K562 (cell line): ENCODE results near the gene METTL25B. TPM values are rescaled to one million over a fixed set of nuclear protein-coding genes. Genes with fewer than 3 reads are reported as not detected.

ENCODE experiments used
- ARID4B ChIP-seq: sonication (generic); formaldehyde crosslinking; IDR thresholded peaks from 2 replicates; pipeline ENCODE4 v1.8.0; 2022; ENCODE audit warnings: mild to moderate bottlenecking, missing genetic modification reagents
- EHMT2 ChIP-seq: fragments of 450-650 bp; IDR thresholded peaks from 2 replicates; pipeline ENCODE4 v1.6.1; 2018; ENCODE audit warnings: antibody characterized with exemption
- EP300 ChIP-seq: IDR thresholded peaks from 2 replicates; pipeline ENCODE4 v1.6.1; 2012; ENCODE audit warnings: low read length, improper control_type of control experiment
- FOSL1 ChIP-seq: fragments of 200-800 bp; sonication (Bioruptor generic); conservative IDR thresholded peaks from 2 replicates; pipeline ENCODE4 v1.6.1; 2016; ENCODE audit warnings: missing genetic modification characterization, missing compliant biosample characterization
- GABPB2 ChIP-seq: fragments of 250-450 bp; sonication (Bioruptor Pico); conservative IDR thresholded peaks from 2 replicates; pipeline ENCODE4 v1.5.1; 2021; ENCODE audit warnings: mild to moderate bottlenecking
- HDAC8 ChIP-seq: fragments of 450-650 bp; IDR thresholded peaks from 2 replicates; pipeline ENCODE4 v1.6.1; 2016; ENCODE audit warnings: mild to moderate bottlenecking, missing genetic modification characterization, moderate library complexity, missing compliant biosample characterization
- HDGF ChIP-seq: fragments of 450-650 bp; IDR thresholded peaks from 2 replicates; pipeline ENCODE4 v1.6.1; 2016
- HNRNPH1 ChIP-seq: fragments of 200-400 bp; formaldehyde crosslinking; optimal IDR thresholded peaks from 2 replicates; pipeline ENCODE3; 2017; ENCODE audit warnings: low read depth, mild to moderate bottlenecking, low read length, moderate library complexity
- KDM2B ChIP-seq: fragments of 250-450 bp; sonication (Bioruptor Pico); IDR thresholded peaks from 2 replicates; pipeline ENCODE4 v1.8.0; 2021; ENCODE audit warnings: mild to moderate bottlenecking, moderate library complexity
- MYC ChIP-seq, 2 experiments: fragments of 250-450 bp in 1 of 2; sonication (Bioruptor Pico) in 1 of 2; IDR thresholded peaks; 2 replicates each; pipeline versions ENCODE4 v1.5.1 to v1.6.1; 2012 to 2021; ENCODE audit warnings: low read depth in 2 of 2, borderline replicate concordance in 1 of 2, improper control_type of control experiment in 1 of 2, low read length in 1 of 2, mild to moderate bottlenecking in 1 of 2, moderate library complexity in 1 of 2
- NKRF ChIP-seq: fragments of 450-650 bp; IDR thresholded peaks from 2 replicates; pipeline ENCODE4 v1.6.1; 2016; ENCODE audit warnings: borderline replicate concordance
- PKNOX1 ChIP-seq: fragments of 450-650 bp; IDR thresholded peaks from 2 replicates; pipeline ENCODE4 v1.6.1; 2016
- RBM39 ChIP-seq: fragments of 200-400 bp; formaldehyde crosslinking; optimal IDR thresholded peaks from 2 replicates; pipeline ENCODE3; 2018; ENCODE audit warnings: low read depth, low read length
- RNF2 ChIP-seq: sonication (generic); IDR thresholded peaks from 2 replicates; pipeline ENCODE4 v1.6.1; 2016
- SAP30 ChIP-seq: fragments of 200-600 bp; sonication (generic); IDR thresholded peaks from 2 replicates; pipeline ENCODE4 v1.6.1; 2012; ENCODE audit warnings: borderline replicate concordance, low read depth, mild to moderate bottlenecking, moderate library complexity, low read length, control low read depth, inconsistent platforms; ENCODE audit not compliant: insufficient read depth, poor library complexity, severe bottlenecking
- TAF1 ChIP-seq: IDR thresholded peaks from 2 replicates; pipeline ENCODE4 v1.6.1; 2011; ENCODE audit warnings: mild to moderate bottlenecking, low read length, moderate library complexity; ENCODE audit not compliant: insufficient read depth, control insufficient read depth, severe bottlenecking; ENCODE audit errors: extremely low read depth
- TOE1 ChIP-seq, 2 experiments: fragments of 450-650 bp in 1 of 2; sonication (generic) in 1 of 2; formaldehyde crosslinking in 1 of 2; IDR thresholded peaks; 2 replicates each; pipeline versions ENCODE4 v1.7.1 to v1.8.0; 2016 to 2022; ENCODE audit warnings: borderline replicate concordance in 2 of 2, mild to moderate bottlenecking in 2 of 2, antibody characterized with exemption in 1 of 2, inconsistent platforms in 1 of 2, low read depth in 1 of 2, missing genetic modification reagents in 1 of 2, moderate library complexity in 1 of 2
- ZNF12 ChIP-seq: sonication (generic); formaldehyde crosslinking; IDR thresholded peaks from 2 replicates; pipeline ENCODE4 v1.4.0; 2020; ENCODE audit warnings: mild to moderate bottlenecking, missing genetic modification reagents
- ZNF384 ChIP-seq: IDR thresholded peaks from 2 replicates; pipeline ENCODE4 v1.6.1; 2012; ENCODE audit warnings: low read depth, low read length, improper control_type of control experiment
- ZNF583 ChIP-seq: fragments of 250-450 bp; sonication (Bioruptor Pico); IDR thresholded peaks from 2 replicates; pipeline ENCODE4 v1.4.0; 2020
- ZNF644 ChIP-seq: fragments of 200-800 bp; sonication (Bioruptor generic); IDR thresholded peaks from 2 replicates; pipeline ENCODE4 v1.6.1; 2016; ENCODE audit warnings: low read depth, missing genetic modification characterization, missing compliant biosample characterization
- polyA plus RNA-seq, 8 experiments: library from polyadenylated mRNA; depleted of rRNA in 4 of 8; stranded (reverse) in 5 of 8; unstranded in 3 of 8; fragments of >200 nt; fragmentation: Nextera tagmentation in 2 of 8; fragmentation: Illumina TruSeq in 1 of 8; extraction: Ambion mirVana in 2 of 8; extraction: Trizol in 1 of 8; gene quantifications; 2 replicates each; pipeline versions ENCODE4 v1.2.1 to v1.2.3, GENCODE V29; 2011 to 2014; ENCODE audit warnings: inconsistent platforms in 1 of 8, missing spikeins in 1 of 8
- total RNA-seq, 7 experiments: library from RNA; depleted of rRNA in 6 of 7; stranded (reverse); fragments of >200 nt in 6 of 7; fragmentation: Illumina TruSeq in 2 of 7; extraction: Trizol in 2 of 7; gene quantifications; 2 replicates each; pipeline versions ENCODE4 v1.2.1 to v1.2.3, GENCODE V29; 2011 to 2021; ENCODE audit warnings: low replicate concordance in 1 of 7

The METTL25B gene
- total and polyA plus RNA-seq, 9 of the 15 experiments (the other 6 are each of a cell fraction or from before 2014, with no cell fraction given), result 7.7 to 48.3 (median 33.1) TPM

GRCh38 chr1:156727926-156728598 is at the start of gene METTL25B (continued):
- TF ChIP-seq MYC (IDR thresholded peaks at IDR 0.05; ENCODE audit: low read depth, low read length), result no peak
- TF ChIP-seq MYC (CRISPR knock-in tag; IDR thresholded peaks at IDR 0.05; ENCODE audit: borderline replicate concordance, low read depth), result no peak
- TF ChIP-seq ZNF644, result no peak
- no peak for TF ChIP-seq HNRNPH1
- TF ChIP-seq ZNF384, result no peak
- TF ChIP-seq KDM2B (CRISPR knock-in tag), result no peak
- no peak for TF ChIP-seq EP300
- TF ChIP-seq TAF1, result peak; percentile 59
- peak; percentile 61; the same call in 1 of the 2 replicates for TF ChIP-seq ZNF12
- no peak for TF ChIP-seq RBM39
- no peak for TF ChIP-seq FOSL1
- TF ChIP-seq PKNOX1, result no peak
- no peak for TF ChIP-seq HDAC8 (tag)
- TF ChIP-seq HDGF, result no peak
- TF ChIP-seq SAP30, result peak; percentile 84
- no peak for TF ChIP-seq GABPB2
- TF ChIP-seq ZNF583 (CRISPR knock-in tag), result no peak
- TF ChIP-seq RNF2, result no peak
- TF ChIP-seq NKRF, result peak; percentile 79; the same call in 1 of the 2 replicates
- peak; percentile 48; the same call in 1 of the 2 replicates for TF ChIP-seq ARID4B (CRISPR knock-in tag)
- TF ChIP-seq EHMT2, result no peak
- 0 out of 2 replicates have a peak, but pooled peaks have one; percentile 6 for TF ChIP-seq TOE1 (IDR thresholded peaks at IDR 0.05; ENCODE audit: borderline replicate concordance)
- no peak for TF ChIP-seq TOE1 (CRISPR knock-in tag; IDR thresholded peaks at IDR 0.05; ENCODE audit: borderline replicate concordance, low read depth)
